H9 (cell line): Measurements from ENCODE around the gene METRNL. TPM values are rescaled to one million over a fixed set of nuclear protein-coding genes. Genes with fewer than 3 reads are reported as not detected.
A peak's percentile ranks its signal among the peaks of the same experiment; 100 is the strongest.

Experiments
- DNase-seq: peaks from one replicate; pipeline ENCODE4 v3.0.0-alpha.2; 2017
- H2AFZ ChIP-seq: one replicate; pipeline ENCODE4 v1.6.1; 2013; ENCODE audit warnings: mild to moderate bottlenecking, low read length, control low read depth, moderate library complexity
- H2AK5ac ChIP-seq: 2 replicates; pipeline ENCODE4 v1.6.1; 2013; ENCODE audit warnings: low read length, control low read depth, mixed read lengths; ENCODE audit not compliant: insufficient read length
- H2BK120ac ChIP-seq: one replicate; pipeline ENCODE4 v1.6.1; 2013; ENCODE audit warnings: low read depth, mild to moderate bottlenecking, low read length, control low read depth, inconsistent platforms; ENCODE audit not compliant: poor library complexity, severe bottlenecking
- H2BK12ac ChIP-seq: 2 replicates; pipeline ENCODE4 v1.6.1; 2013; ENCODE audit warnings: low read length, control low read depth, mixed read lengths, low read depth; ENCODE audit not compliant: insufficient read length
- H2BK15ac ChIP-seq: 2 replicates; pipeline ENCODE4 v1.6.1; 2013; ENCODE audit warnings: low read depth, low read length, control low read depth
- H2BK20ac ChIP-seq: one replicate; pipeline ENCODE4 v1.6.1; 2013; ENCODE audit warnings: low read depth, mild to moderate bottlenecking, low read length, control low read depth, inconsistent platforms; ENCODE audit not compliant: poor library complexity, severe bottlenecking
- H2BK5ac ChIP-seq: 2 replicates; pipeline ENCODE4 v1.6.1; 2013; ENCODE audit warnings: low read length, control low read depth, mixed read lengths; ENCODE audit not compliant: insufficient read length
- H3K14ac ChIP-seq: 2 replicates; pipeline ENCODE4 v1.6.1; 2013; ENCODE audit warnings: low read length, control low read depth; ENCODE audit not compliant: insufficient read depth
- H3K18ac ChIP-seq: 2 replicates; pipeline ENCODE4 v1.6.1; 2013; ENCODE audit warnings: low read depth, mild to moderate bottlenecking, mixed read lengths, low read length, control low read depth; ENCODE audit not compliant: insufficient read length
- H3K23ac ChIP-seq: 2 replicates; pipeline ENCODE4 v1.6.1; 2013; ENCODE audit warnings: low read length, control low read depth, mixed read lengths, low read depth; ENCODE audit not compliant: insufficient read length
- H3K23me2 ChIP-seq: 2 replicates; pipeline ENCODE4 v1.6.1; 2013; ENCODE audit warnings: low read depth, mild to moderate bottlenecking, mixed read lengths, low read length, control low read depth; ENCODE audit not compliant: insufficient read length, poor library complexity, severe bottlenecking
- H3K27ac ChIP-seq: 2 replicates; pipeline ENCODE4 v1.5.1; 2013; ENCODE audit warnings: low read length, control low read depth, mixed read lengths, low read depth; ENCODE audit not compliant: insufficient read length
- H3K27me3 ChIP-seq: 2 replicates; pipeline ENCODE4 v1.6.1; 2013; ENCODE audit warnings: low read length, control low read depth, inconsistent platforms; ENCODE audit not compliant: insufficient read depth
- H3K4ac ChIP-seq: 2 replicates; pipeline ENCODE4 v1.6.1; 2013; ENCODE audit warnings: low read depth, mild to moderate bottlenecking, control low read depth, inconsistent platforms, low read length, moderate library complexity
- H3K4me1 ChIP-seq: 2 replicates; pipeline ENCODE4 v1.6.1; 2013; ENCODE audit warnings: low read length, control low read depth, inconsistent platforms; ENCODE audit not compliant: insufficient read depth
- H3K4me2 ChIP-seq: 2 replicates; pipeline ENCODE4 v1.6.1; 2013; ENCODE audit warnings: low read length, control low read depth, mixed read lengths; ENCODE audit not compliant: insufficient read length, insufficient read depth
- H3K56ac ChIP-seq: 2 replicates; pipeline ENCODE4 v1.6.1; 2013; ENCODE audit warnings: low read depth, mild to moderate bottlenecking, mixed read lengths, low read length, control low read depth; ENCODE audit not compliant: insufficient read length
- H3K79me1 ChIP-seq: 2 replicates; pipeline ENCODE4 v1.6.1; 2013; ENCODE audit warnings: low read depth, mild to moderate bottlenecking, moderate library complexity, low read length, control low read depth, inconsistent platforms; ENCODE audit not compliant: insufficient read depth, poor library complexity, severe bottlenecking
- H3K79me2 ChIP-seq: 2 replicates; pipeline ENCODE4 v1.6.1; 2013; ENCODE audit warnings: low read length, control low read depth, inconsistent platforms; ENCODE audit not compliant: insufficient read depth
- H3K9ac ChIP-seq: 2 replicates; pipeline ENCODE4 v1.6.1; 2013; ENCODE audit warnings: low read length, control low read depth, mixed read lengths; ENCODE audit not compliant: insufficient read length; ENCODE audit errors: extremely low read depth
- H3K9me3 ChIP-seq: one replicate; pipeline ENCODE4 v1.6.1; 2013; ENCODE audit warnings: low read depth, low read length, inconsistent platforms; ENCODE audit not compliant: control insufficient read depth
- H3T11ph ChIP-seq: one replicate; pipeline ENCODE4 v1.6.1; 2013; ENCODE audit warnings: mild to moderate bottlenecking, low read length, control low read depth, inconsistent platforms
- H4K20me1 ChIP-seq: one replicate; pipeline ENCODE4 v1.6.1; 2013; ENCODE audit not compliant: control insufficient read depth, insufficient read length, insufficient read depth
- H4K5ac ChIP-seq: 2 replicates; pipeline ENCODE4 v1.6.1; 2013; ENCODE audit warnings: low read depth, mild to moderate bottlenecking, mixed read lengths, low read length, control low read depth; ENCODE audit not compliant: insufficient read length
- H4K8ac ChIP-seq: replicated peaks from 2 replicates; pipeline ENCODE4 v1.6.1; 2013; ENCODE audit warnings: low read length, control low read depth, mixed read lengths, low read depth; ENCODE audit not compliant: insufficient read length
- H4K91ac ChIP-seq: 2 replicates; pipeline ENCODE4 v1.6.1; 2013; ENCODE audit warnings: low read depth, mild to moderate bottlenecking, moderate library complexity, mixed read lengths, low read length, control low read depth; ENCODE audit not compliant: insufficient read length
- H3K27ac Mint-ChIP-seq, 3 experiments: 2 replicates in 2 of 3; 3 replicates in 1 of 3; pipeline ENCODE4 v1.8.0; 2020 to 2021; ENCODE audit warnings: mixed read lengths in 3 of 3, mild to moderate bottlenecking in 1 of 3, moderate library complexity in 1 of 3
- H3K27me3 Mint-ChIP-seq: 2 replicates; pipeline ENCODE4 v1.8.0; 2021; ENCODE audit warnings: low read depth, mild to moderate bottlenecking, moderate library complexity, mixed read lengths
- H3K36me3 Mint-ChIP-seq, 3 experiments: 2 replicates in 2 of 3; 3 replicates in 1 of 3; pipeline ENCODE4 v1.8.0; 2020 to 2021; ENCODE audit warnings: low read depth in 3 of 3, mixed read lengths in 3 of 3; ENCODE audit not compliant: insufficient read depth in 1 of 3
- H3K4me1 Mint-ChIP-seq, 2 experiments: 2 replicates each; pipeline ENCODE4 v1.8.0; 2020; ENCODE audit warnings: mixed read lengths in 2 of 2
- H3K4me3 Mint-ChIP-seq, 2 experiments: 2 replicates in 1 of 2; 3 replicates in 1 of 2; pipeline ENCODE4 v1.8.0; 2020 to 2021; ENCODE audit warnings: mild to moderate bottlenecking in 2 of 2, mixed read lengths in 2 of 2, moderate library complexity in 1 of 2
- H3K9me3 Mint-ChIP-seq, 2 experiments: 2 replicates in 1 of 2; 3 replicates in 1 of 2; pipeline ENCODE4 v1.8.0; 2020; ENCODE audit warnings: mild to moderate bottlenecking in 2 of 2, mixed read lengths in 2 of 2, moderate library complexity in 1 of 2
- CTCF ChIP-seq: fragments of 200-600 bp; sonication (generic); conservative IDR thresholded peaks from 3 replicates; pipeline ENCODE4 v1.8.0; 2021; ENCODE audit warnings: antibody characterized with exemption, mild to moderate bottlenecking
- WGBS: extraction: QIAGEN DNeasy Blood & Tissue Kit; methylation state at CpG from one replicate; pipeline ENCODE4 v1.1.7; 2013; ENCODE audit warnings: missing lambda C conversion rate, low lambda C conversion rate, mixed read lengths; ENCODE audit not compliant: insufficient read length; ENCODE audit errors: extremely low coverage; 5-methylcytosine and 5-hydroxymethylcytosine counted together
- total RNA-seq: library from RNA; stranded (reverse); gene quantifications from 2 replicates; pipeline ENCODE4 v1.2.1, GENCODE V29; 2021

Gene METRNL
- total RNA-seq, 1 experiment from 2014 or later, result 21.4 TPM

- no peak overlapping the region for H2BK5ac ChIP-seq
- no peak overlapping the region for H2BK20ac ChIP-seq
- no peaks in the 10 kb centered on the region for H3K79me1 ChIP-seq
- H3K27me3 ChIP-seq, result no peaks in the 10 kb centered on the region
- no peaks in the 10 kb centered on the region for H3K79me2 ChIP-seq
- Mint-ChIP-seq H3K27ac (peak overlapping the region in 2 of 3 experiments; percentile 57 to 77; a peak in 2 of 7 replicates), H3K4me3 (no peak overlapping the region), H3K9me3 (peaks cover 9 to 12% of the 10 kb centered on the region in 2 experiments; a peak in 2 of 5 replicates), H3K4me1 (peaks cover 6 to 7% of the 10 kb centered on the region in 2 experiments), H3K36me3 (peaks cover 29 to 56% (median 41%) of the 10 kb centered on the region in 3 experiments), H3K27me3 (peaks cover 1% of the 10 kb centered on the region; the same call in 1 of the 2 replicates)
- TF ChIP-seq CTCF, result no peak
- H3K9me3 ChIP-seq, result peaks cover 6% of the 10 kb centered on the region
- H3K56ac ChIP-seq, result no peak overlapping the region
- no peaks in the 10 kb centered on the region for H3K4me1 ChIP-seq
- H2BK15ac ChIP-seq, result no peak overlapping the region
- no peaks in the 10 kb centered on the region for H4K20me1 ChIP-seq
- H4K91ac ChIP-seq, result no peak overlapping the region
- H2AK5ac ChIP-seq, result no peak overlapping the region
- no peak overlapping the region for H4K5ac ChIP-seq
- peak; percentile 36 for DNase-seq
- no peak overlapping the region for H2BK120ac ChIP-seq
- H3K9ac ChIP-seq, result no peak overlapping the region
- no peaks in the 10 kb centered on the region for H3K23me2 ChIP-seq
- H2AFZ ChIP-seq, result no peak overlapping the region
- no peak overlapping the region for H3K4me2 ChIP-seq
- no peak overlapping the region for H3K14ac ChIP-seq
- no peak overlapping the region for H3K27ac ChIP-seq
- WGBS, result no CpG with 5 or more reads among the region's 23 CpGs
- no peak overlapping the region for H4K8ac ChIP-seq
- H3K18ac ChIP-seq, result no peak overlapping the region
- no peak overlapping the region for H2BK12ac ChIP-seq
- H3T11ph ChIP-seq, result no peak overlapping the region
- H3K4ac ChIP-seq, result no peak overlapping the region
- no peak overlapping the region for H3K23ac ChIP-seq
Observed at GRCh38 chr17:83030432-83030831, 49.0 kb upstream of the METRNL start.
